NCI-H187 treated with DMSO at 0.1 percent for 48 hours (cell line): ENCODE results near the gene SIGLEC9.
"Not testable (repeated sequence)": the region's sequence is repeated elsewhere in the genome, so short reads cannot be mapped to it uniquely, and the experiment has no call there.

Experiments
- DNase-seq: peaks from one replicate; lab custom pipeline; 2025; lab: John Stamatoyannopoulos, UW

The SIGLEC9 gene

GRCh38 chr19:51145916-51146493 lies 21.3 kb downstream of the SIGLEC9 start:
- no peak for DNase-seq

GRCh38 chr19:51146751-51147150 lies 22.0 kb downstream of the SIGLEC9 start:
- DNase-seq: no peak

GRCh38 chr19:51147663-51148062 lies 23.0 kb downstream of the SIGLEC9 start:
- DNase-seq: no peak

- no peak for DNase-seq
These were observed 23.9 kb downstream of the SIGLEC9 start for GRCh38 chr19:51148580-51148979.

GRCh38 chr19:51150627-51151026 lies 25.9 kb downstream of the SIGLEC9 start:
- DNase-seq: no peak

GRCh38 chr19:51156710-51157109 lies 32.0 kb downstream of the SIGLEC9 start:
- DNase-seq: no peak

GRCh38 chr19:51157265-51157664 lies 32.6 kb downstream of the SIGLEC9 start:
- DNase-seq: no peak

GRCh38 chr19:51158474-51159129 lies 33.9 kb downstream of the SIGLEC9 start:
- DNase-seq: no peak

- no peak for DNase-seq
These were observed 35.0 kb downstream of the SIGLEC9 start for GRCh38 chr19:51159656-51160055.

GRCh38 chr19:51161266-51161665 lies 36.6 kb downstream of the SIGLEC9 start:
- DNase-seq: no peak

- DNase-seq: no peak
These were observed 37.3 kb downstream of the SIGLEC9 start for GRCh38 chr19:51161867-51162496.

- no peak for DNase-seq
These were observed 38.6 kb downstream of the SIGLEC9 start for GRCh38 chr19:51163257-51163656.

- DNase-seq: no peak
These were observed 39.5 kb downstream of the SIGLEC9 start for GRCh38 chr19:51164215-51164614.

GRCh38 chr19:51166846-51167490 lies 42.3 kb downstream of the SIGLEC9 start:
- DNase-seq: no peak

- DNase-seq: no peak
These were observed 44.0 kb downstream of the SIGLEC9 start for GRCh38 chr19:51168564-51169282.

GRCh38 chr19:51169283-51169918 lies 44.7 kb downstream of the SIGLEC9 start:
- not testable (repeated sequence) for DNase-seq

- DNase-seq: no peak
These were observed 47.5 kb downstream of the SIGLEC9 start for GRCh38 chr19:51172223-51172622.

GRCh38 chr19:51173681-51174080 lies 49.0 kb downstream of the SIGLEC9 start:
- no peak for DNase-seq

GRCh38 chr19:51179256-51179655 lies 54.5 kb downstream of the SIGLEC9 start:
- no peak for DNase-seq
